AG20443 (cell line): ENCODE results near the gene TMEM108.

Source experiments
- DNase-seq: peaks from one replicate; pipeline ENCODE4 v3.0.0; 2012; ENCODE audit warnings: low spot score, mixed read lengths

The TMEM108 gene

DNA sequence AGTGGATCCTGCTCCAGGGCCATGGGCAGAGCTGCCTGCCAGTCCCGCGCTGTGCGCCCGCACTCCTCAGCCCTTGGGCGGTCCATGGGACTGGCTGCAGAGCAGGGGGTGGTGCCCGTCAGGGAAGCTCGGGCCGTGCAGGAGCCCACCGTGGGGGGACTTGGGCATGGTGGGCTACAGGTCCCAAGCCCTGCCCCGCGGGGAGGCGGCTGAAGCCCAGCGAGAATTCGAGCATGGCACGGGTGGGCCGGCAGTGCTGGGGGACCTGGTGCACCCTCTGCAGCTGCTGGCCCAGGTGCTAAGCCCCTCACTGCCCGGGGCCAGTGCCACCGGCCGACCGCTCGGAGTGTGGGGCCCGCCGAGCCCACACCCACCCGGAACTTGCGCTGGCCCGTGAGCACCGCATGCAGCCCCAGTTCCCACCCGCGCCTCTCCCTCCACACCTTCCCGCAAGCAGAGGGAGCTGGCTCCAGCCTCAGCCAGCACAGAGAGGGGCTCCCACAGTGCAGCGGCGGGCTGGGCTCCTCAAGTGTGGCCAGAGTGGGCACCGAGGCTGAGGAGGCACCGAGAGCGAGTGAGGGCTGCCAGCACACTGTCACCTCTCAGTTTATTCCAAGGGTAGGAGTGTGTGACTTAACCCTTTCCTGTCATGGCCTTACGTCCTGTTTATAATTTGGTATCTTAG lies 129.3 kb downstream of the TMEM108 start:
- DNase-seq = no peak

DNA sequence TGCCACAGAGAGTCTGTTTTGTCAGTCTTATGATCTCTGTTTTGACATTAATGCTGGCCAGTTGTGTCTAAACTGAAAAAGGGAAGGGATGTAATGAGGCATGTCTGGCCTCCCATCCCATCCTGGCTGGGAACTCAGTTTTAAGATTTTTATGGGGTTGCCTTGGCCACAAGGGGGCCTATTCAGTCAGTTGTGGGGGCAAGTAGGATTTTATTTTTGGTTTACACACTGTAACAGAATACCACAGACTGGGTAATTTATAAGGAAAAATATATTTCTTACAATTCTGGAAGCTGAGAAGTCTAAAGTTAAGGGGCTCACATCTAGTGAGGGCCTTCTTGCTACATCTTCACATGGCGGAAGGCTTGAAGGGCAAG lies 129.8 kb downstream of the TMEM108 start:
- no peak for DNase-seq

DNA sequence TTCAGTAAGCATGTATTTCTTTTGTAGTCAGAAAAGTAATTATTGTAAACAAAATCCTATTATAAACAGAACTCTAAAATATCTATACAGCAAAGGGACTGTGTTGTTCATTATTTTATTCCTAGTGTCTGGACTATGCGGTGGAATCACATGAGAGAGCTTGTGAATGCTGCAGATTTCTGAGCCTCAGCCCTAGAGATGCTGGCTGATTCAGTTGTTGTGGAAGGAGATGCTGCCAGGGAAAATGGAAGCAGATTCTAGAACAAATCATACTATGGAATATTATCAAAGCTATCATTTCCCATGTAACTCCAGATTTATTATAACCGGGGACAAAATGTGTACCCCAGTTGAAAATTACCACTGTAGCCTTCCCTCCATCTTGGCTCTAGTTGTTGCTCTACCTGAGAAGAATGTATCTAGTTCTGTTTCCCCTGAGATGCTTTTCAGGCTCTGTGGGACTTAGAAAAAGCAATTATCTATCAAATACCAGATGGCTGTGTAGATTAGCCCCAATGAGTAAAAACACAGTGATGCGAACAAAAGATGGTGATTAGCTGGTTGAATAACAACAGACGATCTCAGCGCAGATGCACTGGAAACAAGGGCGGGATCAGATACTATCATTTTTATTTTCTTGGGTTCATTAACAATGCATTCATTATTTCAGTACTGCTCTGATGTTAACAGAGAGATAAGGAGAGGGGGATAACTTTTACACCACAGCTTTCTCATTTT lies 131.3 kb downstream of the TMEM108 start:
- no peak for DNase-seq

DNA sequence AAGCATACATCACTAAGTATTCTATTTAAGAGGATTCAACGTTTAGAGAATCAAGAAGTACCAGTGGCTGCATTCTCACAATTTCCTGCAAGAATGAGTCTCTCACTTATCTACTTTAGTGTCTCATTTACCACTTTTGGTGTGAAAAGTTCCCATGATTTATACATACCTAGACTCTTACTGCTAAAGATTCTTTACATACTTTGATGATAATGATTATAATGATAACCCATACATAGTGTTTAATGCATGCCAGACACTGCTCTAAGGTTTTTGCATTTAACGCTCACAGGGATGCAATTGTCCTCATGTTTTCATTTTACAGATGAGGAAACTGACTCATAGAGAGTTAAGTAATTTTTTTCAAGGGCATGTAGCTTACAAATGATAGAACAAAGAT lies 133.6 kb downstream of the TMEM108 start:
- DNase-seq = no peak

DNA sequence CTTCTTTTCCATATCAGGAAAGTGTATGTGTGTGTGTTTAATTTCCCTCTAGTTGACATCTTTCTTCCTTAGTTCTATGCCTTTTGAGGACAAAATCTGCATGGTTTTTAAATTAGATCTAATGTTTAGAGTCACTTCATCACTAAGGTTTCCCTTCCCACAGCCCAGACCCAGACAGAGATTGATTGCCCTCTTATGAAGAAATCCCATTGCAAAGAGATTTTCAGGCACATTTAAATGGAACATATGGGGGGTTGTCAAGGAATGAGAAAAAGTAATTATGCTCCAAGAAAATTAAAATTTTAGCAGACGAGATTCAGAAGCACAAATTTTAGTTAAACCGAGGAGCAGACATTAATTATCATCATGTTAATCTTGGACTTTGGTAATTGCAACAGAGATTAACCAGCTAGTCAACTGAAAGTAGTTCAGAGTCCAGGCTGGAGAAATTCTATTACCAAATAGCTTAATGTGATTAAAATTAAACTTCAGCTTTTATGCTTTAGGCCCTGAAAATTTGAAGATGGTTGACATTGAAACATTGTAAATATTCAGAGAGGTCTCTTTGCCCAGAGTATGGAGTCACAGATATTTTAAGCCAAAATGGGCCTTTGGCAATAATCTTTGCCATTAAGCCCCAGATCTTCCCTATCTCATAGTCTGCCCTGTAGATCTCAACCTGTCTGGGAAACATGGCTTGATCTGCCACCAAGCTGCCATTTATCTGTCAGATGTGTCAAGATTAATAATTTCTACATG lies 143.4 kb downstream of the TMEM108 start:
- no peak for DNase-seq

DNA sequence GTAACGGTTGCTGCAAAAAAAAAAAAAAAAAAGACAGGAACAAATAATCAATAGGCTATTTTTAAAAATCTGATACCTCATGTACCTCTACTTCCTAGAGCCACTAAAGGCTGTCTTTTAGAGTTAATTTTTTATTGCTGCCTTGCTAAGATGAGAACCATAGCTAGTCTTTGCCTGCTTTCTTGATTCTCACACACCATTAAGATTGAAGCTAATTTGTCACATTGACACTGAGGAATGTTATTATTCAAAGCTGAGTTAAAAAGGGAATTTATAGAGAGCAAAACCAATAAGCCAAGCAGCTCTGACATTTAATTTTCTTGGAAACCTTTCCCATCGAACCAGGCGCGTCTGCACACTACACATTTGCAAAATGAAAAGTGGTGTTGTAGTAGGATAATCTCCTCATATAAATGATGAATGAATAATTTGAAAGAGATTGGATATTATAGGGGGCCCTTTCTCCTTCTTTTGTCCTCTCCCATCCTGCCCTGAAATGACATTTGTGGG lies 149.7 kb downstream of the TMEM108 start:
- DNase-seq = no peak

DNA sequence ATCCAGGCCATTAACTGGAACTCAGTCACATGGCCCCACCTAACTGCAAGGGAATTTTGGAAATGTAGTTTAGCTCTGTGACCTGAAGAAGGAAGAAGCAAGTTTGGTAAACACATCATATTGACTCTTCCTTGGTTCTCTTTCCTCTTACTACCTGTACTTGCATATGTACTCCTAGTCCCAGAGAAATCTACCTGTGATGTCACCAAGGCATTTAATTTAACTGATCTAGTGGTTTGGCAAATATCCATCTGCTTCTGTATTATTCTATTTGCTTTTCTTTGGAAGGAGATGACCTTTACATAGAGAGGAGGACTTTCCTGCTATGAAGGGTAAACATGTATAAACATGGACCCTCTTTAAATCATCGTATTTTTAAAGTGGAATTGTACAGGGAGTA lies 150.8 kb downstream of the TMEM108 start:
- no peak for DNase-seq

DNA sequence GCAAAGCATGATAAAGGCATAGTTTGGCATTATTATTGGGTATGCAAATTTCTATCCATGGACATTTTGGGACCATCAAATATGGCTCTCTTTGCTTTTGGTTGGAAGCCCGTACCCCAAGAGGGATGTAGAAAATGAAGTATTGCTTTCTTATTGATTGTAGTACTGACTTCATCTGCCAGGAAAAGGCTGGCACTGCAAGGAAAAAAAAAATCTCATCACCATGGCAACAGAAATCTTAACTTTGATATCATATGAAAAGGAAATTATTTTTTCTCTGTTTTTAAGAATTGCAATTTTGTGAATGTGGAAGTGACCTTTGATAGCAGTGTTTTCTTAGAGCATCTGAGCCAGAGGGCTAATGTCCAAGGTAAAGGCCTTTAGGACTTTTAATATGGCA lies 151.7 kb downstream of the TMEM108 start:
- no peak for DNase-seq

DNA sequence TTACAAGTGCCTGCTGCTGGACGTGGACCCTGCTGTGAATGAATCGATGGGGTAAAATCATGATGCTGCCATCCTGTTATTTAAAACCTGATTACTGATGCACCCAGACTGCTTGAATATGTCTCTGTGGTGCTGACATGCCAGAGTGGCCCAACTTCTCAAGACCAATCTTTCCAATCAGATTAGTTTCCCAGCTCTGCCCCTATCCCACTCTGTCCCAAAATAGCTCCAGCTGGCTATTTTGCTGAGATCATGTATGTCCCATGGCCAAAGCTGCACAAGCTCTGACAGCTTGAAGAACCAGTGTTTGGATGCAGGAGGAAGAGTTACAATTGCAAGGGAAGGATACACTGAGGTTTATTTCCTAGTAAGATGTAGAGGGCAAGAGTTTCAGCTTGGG lies 153.6 kb downstream of the TMEM108 start:
- no peak for DNase-seq

DNA sequence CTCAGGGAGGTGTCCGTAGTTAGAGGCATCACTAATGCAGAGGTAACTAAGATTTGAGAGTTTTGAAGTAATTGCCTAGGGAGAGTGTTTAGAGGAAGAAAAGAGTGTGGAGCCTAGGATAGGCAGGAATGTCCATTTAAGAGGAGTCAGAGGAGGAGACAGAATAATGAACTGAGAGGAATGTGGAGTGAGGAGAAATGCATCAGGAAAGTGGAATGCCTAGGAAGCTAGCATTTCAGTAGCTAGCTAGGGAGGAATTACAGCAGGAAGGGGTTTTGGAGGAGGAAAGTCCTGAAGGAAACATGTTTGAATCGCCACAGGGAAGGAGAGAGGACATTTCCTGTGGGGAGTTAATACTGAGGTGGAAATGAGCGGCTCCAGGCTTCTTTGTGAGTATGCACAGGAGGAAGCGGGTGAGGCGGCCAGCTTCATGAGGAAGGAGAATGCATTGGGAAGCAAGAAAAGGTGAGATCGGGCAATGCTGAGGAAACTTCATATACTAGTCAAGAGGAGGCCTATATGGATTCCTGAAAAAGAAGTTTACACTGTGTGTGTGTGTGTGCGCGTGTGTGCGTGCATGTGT lies 154.3 kb downstream of the TMEM108 start:
- DNase-seq = no peak

DNA sequence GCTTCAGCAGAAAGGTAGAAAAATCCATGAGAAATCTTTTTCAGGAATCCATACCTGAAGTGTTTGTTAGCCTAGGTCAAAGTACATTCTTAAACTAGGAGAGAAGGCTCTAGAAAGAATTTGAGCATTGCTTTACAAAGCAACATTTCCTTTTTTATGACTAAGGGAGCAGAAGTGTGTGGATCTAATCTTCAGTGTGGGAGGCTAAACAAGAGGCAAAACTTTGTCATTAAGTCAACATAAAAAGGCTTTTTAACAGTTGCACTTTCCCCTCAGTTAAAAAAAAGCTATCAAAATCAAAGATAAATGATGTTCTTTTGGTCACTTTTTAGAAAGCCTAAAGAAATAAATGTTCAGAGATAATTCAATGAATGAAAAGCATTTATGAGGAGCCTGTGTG lies 154.8 kb downstream of the TMEM108 start:
- DNase-seq = no peak

DNA sequence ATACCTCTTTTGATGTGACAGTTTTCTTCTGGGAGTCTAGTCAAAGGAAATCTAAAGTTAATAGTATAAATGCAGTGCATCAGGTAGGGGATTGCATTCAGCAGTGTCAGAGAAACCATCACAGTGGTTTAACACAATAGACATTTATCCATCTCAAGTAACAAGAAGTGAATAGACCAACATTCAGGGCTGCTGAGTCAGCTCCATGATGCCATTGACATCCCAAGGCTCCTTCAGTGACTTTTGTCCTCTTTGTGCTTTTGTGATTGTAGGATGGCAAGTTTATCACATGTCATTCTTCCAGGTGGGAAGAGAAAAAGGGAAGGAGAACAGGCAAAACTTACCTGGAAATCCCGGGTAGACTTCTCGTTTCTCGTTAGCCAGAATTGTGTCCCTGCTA lies 158.3 kb downstream of the TMEM108 start:
- no peak for DNase-seq

DNA sequence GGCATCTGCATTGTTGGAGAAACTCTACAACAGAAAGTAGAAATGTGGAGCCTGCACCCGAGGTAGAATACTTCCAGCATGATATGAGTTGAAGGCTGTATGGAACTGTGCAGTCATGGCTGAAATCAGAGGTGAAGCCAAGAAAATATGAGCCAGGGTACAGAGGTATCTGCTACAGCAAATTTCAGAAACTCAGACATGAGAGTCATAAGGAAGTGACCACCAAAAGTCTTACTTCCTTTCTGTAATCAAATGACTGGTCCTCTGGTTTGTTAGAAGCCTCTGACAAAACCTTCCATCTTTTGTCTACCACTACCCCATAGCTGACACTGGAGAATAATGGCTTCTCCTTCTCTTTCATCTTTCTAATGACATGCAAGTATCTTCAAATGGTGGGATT lies 159.4 kb downstream of the TMEM108 start:
- no peak for DNase-seq

DNA sequence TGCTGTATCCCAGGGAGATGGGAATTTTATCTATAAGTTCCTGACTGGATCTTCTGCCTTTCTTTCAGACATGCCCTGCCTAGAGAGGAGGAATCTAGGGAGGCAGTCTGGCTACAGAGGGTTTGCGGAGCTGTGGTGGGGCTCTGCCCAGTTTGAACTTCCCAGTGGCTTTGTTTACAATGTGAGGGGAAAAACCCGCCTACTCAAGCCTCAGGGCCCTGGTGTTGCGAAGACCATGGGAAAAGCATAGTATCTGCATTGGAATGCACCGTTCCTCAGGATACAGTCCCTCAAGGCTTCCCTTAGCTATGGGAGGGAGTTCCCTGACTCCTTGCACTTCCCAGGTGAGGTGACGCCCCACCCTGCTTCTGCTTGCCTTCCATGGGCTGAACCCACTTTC lies 168.7 kb downstream of the TMEM108 start:
- no peak for DNase-seq

DNA sequence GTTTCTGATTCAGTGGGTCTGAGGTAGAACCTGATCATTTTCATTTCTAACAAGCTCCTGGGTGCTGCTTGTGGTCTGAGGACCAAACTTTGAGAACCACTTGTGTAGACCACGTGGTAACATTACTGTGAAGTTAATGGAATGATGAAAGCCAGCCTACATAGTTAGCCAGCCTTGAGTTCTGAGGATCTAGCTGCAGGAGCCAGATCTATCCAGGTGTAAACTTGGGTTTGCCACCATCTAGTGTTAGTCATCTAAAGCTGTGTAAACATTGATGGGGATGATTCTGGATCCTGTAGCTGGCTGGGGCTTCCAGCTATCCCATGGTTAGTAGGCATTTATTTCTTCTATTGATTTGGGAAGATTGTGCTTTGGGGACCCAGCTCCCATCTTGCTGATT lies 170.0 kb downstream of the TMEM108 start:
- no peak for DNase-seq

DNA sequence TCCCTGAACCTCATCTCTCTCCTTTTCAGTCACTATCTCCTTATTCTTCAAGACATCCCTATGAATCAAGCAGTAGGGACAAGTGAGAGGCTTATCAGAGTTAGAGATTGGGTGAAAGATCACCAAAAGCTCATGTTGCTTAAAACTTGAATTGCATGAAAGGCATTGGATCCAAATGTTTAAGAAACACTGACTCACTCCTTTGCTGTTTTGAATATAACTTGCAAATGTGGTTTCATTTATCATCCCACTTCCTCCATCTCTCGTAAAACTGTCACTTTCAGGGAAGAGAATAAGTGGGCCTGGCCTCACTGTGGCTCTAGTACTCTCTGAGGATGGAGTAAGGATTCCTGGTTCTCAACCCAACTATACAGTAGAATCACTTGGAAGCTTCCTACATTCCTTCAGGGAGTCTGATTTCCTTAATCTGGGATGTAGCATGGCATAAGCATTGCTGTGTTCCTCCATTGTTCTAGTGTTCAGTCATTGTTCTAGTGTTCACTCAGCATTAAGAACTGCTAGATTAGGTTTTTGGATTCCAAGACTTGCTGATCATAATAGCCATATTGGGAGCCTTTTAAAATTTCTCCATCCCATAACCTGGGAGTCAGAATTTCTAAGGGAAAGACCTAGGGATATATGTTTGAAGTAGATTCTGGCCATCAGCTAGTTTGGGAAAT lies 171.8 kb downstream of the TMEM108 start:
- DNase-seq = no peak

DNA sequence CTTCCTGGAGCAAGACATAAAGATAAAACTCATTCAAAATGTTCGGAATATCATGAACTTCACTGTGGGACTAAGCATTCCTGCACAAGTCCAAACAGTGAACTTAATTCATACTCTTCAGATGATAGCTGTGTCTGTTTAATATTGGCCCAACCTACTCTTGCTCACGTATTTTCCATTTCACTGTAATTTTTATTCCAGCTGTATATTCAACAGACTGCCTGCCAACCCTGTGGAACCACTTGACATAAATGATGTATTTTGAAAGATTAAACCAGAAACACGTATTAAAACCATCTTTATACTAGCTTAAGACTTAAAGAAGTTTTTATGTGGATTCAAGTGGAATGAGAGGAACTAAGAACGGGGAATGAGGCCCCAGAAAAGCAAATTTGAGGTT lies 172.5 kb downstream of the TMEM108 start:
- no peak for DNase-seq

DNA sequence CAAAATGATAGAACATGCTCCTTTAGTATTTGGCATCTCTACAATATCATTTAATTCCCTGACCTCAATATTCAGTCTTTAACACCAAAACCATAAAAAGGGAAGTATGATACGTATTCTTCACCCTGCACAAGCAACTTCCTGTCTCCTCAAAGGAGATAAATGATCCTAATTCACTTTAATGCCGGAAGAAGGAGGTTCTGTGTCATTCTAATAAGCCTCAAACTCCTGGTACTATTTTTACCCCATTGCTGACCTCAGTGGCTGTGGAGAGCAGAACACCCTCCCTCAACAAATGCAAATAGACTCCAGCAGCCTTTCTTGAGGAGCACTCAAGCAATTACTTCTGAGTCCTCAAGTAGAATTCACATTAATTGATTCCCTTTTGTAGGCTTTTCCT lies 173.3 kb downstream of the TMEM108 start:
- DNase-seq = no peak

DNA sequence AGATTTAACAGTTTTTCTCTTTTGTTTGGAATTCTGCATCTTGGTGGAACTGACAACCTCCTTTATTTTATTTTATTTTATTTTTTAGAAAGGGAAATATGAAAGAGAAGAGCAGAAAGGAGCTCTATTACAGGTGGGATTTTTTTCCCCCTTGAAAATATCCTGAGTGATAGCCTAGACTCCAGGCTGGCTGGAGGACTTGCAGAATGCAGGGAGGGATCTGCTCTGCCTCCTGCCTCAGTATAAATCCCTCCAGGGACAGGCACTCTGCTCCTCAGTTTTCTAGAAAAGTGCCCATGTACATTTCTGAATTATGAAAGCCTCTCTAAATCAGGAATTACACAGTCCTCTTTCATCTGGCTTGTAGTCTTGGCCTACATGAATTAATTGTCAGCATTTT lies 173.7 kb downstream of the TMEM108 start:
- DNase-seq = no peak

DNA sequence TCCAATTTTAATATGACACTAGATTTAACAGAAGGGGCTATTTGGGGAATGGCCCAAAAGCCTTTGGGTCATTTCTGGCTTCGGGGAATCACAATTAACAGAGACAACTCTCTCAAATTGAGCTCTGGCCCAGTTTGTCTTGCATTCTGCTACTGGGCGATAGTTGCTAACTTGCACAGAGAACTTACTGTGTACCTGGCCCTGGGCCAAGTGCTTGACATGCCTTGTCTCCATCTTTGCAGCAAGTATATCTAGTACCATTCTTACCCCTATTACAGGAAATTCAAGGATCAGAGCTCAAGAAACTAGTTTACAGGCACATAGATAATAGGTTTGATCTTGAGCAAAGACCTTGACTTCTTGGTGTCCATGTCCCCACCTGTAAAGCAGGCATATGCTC lies 175.7 kb downstream of the TMEM108 start:
- no peak for DNase-seq

DNA sequence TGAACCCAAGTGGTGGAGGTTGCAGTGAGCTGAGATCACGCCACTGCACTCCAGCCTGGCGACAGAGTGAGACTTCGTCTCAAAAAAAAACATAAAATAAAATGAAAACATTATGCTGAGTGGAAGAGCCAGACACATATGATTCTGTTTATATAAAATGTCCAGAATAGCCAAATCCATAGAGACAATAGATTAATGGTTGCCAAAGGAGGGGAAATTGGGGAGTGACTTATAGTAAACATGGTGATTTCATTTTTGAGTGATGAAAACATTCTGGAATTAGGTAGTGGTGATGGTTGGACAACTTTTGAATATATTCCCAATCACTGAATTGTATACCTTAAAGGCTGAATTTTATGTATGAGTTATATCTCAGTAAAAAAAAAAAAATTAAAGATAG lies 189.6 kb downstream of the TMEM108 start:
- no peak for DNase-seq

DNA sequence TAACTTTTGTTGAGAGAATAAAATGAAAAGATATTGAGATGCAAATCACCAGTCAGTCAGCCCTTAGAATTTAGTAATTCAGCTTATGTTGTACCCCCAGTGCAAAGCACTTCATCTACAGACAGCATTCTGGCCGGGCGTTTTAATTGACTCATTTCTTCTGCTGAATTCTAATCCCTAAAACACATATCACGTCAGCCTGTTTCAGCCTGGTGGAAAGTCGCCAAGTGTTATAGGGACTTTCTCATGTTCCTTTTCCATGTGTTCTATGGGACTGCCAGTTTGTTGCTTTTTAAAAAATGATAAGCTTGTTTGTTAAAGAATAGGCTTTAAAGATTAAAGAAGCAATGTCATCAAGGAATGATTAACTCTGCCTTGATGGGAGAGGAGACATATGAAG lies 192.0 kb downstream of the TMEM108 start:
- no peak for DNase-seq
